GM18502 (cell line): ENCODE results near the gene ANO7.

ENCODE experiments used
- ATAC-seq: cut with Tn5 transposase; IDR thresholded peaks from one replicate; pipeline ENCODE4 v1.9.1; 2021; ENCODE audit warnings: mild to moderate bottlenecking; ENCODE audit not compliant: unreplicated experiment, poor library complexity

The ANO7 gene

DNA sequence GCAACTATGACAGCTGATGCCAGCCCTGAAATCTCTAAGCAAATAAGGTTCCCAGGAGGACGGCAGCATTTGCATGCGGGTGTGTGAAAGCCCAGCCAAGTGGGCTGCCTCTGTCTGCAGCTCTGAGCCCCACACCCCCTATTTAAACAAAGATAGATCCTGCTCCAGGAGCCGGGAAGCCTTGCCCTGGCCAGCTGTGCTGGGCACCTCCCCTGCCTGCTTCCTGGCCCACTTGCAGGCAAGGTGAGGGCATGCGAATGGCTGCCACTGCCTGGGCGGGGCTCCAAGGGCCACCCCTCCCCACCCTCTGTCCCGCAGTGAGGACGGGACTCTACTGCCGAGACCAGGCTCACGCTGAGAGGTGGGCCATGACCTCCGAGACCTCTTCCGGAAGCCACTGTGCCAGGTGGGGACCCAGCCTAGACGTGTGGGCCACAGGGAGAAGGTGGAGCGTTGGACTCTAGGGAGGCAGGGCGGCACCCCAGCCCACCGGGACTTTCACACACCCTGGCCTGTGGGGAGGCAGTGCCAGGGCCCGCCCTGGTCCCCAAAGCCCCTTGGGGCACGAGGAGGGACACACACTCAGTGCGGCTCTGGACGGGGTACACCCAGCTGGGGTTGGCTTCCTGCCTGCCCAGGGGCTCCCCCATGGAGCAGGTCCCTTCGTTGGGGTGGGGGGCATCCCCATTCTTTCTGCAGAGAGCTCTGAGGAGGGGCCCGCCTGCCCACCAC, at the start of gene ANO7:
Gene ANO7, plus strand, starts transcription at position 317 of the 732 bp plus-strand sequence. CDS start 1,387 bp downstream, outside the sequence.
- no peak for ATAC-seq

GRCh38 chr2:241139531-241140444, 48.7 kb upstream of the ANO7 start:
- ATAC-seq = no peak

DNA sequence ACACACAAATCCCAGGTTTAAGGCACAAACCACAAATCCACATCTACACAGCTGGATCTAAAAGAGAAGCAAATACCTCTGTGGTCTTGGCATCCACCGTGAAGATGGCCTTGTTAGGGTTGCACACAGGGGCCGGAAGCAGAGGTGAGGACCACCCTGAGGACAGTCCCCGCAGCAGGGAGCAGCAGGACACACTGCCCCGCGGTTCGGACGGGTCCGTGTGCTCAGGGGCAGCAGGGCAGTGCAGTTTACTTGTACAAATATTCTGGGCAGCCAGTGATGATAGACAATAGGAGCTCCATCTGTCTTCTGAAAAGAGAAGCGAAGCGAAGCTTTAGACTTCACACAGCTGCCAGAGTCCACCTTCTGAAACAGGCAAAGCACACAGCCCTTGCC, 48.0 kb upstream of the ANO7 start:
- no peak for ATAC-seq

DNA sequence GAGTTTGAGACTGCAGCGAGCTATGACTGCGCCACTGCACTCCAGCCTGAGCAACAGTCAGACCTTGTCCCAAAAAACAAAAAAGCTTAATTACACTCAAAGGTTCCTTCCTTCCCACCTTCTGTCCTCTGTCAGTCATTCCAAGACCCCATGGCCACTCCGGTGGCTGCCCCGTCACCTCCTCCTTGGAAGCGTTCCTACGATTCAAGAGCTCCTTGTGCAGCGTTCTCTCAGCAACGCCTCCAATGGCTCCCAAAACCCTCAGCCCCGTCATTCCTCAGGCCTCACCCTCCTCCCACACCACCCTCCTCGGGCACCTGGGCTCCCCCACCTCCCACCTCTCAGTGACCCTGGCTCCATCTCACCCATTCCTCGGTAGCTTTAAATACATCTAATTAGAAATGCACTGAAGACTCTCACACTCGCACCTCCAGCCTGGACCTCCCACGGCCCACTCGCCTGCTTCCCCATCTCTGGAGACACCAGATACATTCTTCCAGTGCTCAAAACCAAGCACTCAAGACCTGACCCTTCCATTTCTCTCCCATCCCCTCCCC, 47.2 kb upstream of the ANO7 start:
- ATAC-seq = no peak

DNA sequence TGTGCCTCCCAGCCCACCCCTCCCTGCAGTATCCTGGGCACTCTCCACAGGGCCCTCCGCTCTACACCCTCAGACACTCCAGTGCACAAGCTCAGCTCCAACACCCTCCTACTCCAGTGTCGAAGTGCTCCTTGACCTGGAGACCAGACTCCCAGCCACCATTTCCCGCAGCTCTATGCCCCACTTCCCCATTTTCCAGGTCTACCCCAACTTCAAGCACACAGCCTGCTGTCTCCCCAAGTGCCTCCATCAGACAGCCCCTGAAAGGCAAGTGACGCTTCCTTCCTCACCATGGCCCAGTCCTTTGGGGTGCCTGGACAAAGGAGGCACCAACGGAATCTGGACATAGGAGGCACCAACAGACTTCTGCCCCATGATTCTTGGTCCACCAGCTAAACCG, 46.4 kb upstream of the ANO7 start:
- no peak for ATAC-seq

DNA sequence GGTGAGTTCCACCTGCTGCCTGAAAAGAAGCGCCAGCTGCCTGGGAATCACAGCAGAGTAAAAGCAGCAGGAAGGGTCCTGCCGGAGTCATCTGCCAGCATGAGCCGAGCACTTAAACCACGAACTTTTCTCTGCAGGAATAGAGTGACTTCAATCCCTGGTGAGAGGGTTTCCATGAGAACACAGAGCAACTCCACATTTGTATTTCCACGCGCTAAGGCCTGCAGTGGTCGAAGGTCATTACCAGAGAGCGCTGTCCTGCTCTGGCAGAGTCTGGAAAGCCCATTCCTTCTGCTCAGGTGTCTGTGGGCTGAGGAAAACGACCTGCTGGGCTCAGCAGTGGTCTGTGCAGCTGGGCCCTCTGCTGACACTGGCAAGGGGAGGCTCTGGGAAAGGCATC, 45.9 kb upstream of the ANO7 start:
- ATAC-seq = no peak

GRCh38 chr2:241146286-241146685, 42.2 kb upstream of the ANO7 start:
- no peak for ATAC-seq

- ATAC-seq = no peak
Observed at GRCh38 chr2:241147336-241147735, 41.1 kb upstream of the ANO7 start.

- ATAC-seq = no peak
Observed at GRCh38 chr2:241148239-241148638, 40.2 kb upstream of the ANO7 start.

DNA sequence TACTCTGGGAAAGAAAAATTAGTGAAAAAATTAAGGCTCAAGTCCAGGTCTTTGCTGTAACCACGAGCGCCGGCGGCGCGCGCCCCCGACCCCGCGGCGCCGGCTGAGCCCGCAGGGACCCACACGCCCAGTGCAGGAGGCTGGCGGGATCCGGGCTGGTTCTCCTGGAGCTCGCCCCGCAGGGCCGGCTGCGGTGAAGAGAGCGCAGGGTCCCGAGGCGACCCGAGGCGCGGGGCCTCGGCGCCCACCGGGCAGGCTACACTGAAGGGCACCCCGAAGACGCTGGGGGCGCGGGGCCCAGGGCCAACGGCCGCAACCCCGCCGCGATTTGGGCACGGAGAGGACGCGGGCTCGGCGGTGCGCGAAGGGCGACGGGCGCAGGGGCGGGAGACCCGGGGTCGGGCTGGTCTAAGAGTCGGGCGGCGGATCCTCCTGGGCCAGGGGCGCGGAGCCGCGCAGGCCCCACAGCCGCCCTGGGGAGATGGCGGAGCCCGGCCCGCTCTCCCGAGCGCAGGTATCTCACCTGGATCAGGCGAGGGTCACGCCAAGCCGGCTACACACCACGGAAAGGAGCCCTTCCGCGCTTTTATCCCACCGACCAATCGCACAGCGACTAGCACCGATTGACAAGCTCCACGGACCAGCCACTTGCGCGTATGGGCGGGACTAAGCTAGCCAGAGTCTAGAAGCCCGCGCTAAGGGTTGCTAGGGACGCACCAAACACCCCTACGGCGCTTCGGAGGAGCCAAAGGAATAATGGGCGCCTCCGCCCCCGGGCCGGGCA, 39.4 kb upstream of the ANO7 start, which contains the start of gene PASK:
Gene PASK, minus strand, starts transcription at position 582 of the 784 bp plus-strand sequence. CDS start 6,440 bp downstream, outside the sequence.
- ATAC-seq = peak; percentile 70

DNA sequence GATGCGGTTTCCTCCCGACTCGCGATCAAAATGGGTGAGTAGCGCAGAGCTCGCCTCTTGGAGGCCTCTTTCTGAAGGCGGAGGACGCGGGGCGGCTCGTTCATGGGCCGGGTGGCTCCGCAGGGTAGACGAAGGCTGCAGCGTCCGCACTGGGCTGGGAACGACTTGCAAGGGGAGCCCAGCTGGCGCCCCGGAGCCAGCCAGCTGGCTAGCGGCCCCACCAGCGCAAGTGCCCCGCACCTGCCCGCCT, 38.9 kb upstream of the ANO7 start:
- ATAC-seq = peak; percentile 16

GRCh38 chr2:241149925-241150659, 38.4 kb upstream of the ANO7 start, which contains the start of gene PPP1R7:
Gene PPP1R7 (plus strand): TSS chr2:241150467. CDS start chr2:241150496, 29 bp downstream.
- ATAC-seq = peak; percentile 77

- ATAC-seq = no peak
Observed at GRCh38 chr2:241150660-241151530, 37.6 kb upstream of the ANO7 start.

GRCh38 chr2:241151934-241152660, 36.4 kb upstream of the ANO7 start:
- no peak for ATAC-seq

- ATAC-seq = no peak
Observed at GRCh38 chr2:241153616-241154015, 34.9 kb upstream of the ANO7 start.

- no peak for ATAC-seq
Observed at GRCh38 chr2:241154915-241155314, 33.6 kb upstream of the ANO7 start.

GRCh38 chr2:241155936-241156335, 32.5 kb upstream of the ANO7 start:
- ATAC-seq = no peak

DNA sequence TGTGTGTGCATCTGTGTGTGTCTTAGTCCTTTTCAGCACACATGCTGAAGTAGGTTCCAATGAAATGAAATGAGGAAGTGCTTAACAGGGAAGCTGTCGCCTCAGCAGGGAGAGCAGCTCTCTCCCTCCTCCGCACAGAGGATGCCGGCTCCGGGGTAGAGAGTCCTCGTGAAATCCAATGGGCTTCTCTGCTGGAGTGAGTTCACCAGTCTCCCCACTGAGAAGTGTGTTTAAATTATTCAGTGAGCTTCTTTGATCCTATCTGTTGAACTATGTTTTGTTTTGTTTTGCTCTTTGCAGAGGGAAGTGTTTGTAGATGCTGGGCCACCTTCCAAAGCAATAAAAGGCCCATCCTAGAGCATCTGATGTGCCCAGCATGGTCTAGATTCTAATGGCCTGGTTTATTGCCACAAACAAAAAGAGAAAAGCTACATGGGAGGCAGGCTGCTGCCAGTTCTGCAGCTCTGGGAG, 31.5 kb upstream of the ANO7 start:
- ATAC-seq = no peak
